Measurements from ENCODE around the gene HYAL1.

- TF ChIP-seq ZNF324 (tag by site-specific recombination; IDR thresholded peaks at IDR 0.05) (no peak), RBAK (tag by site-specific recombination; IDR thresholded peaks at IDR 0.05) (no peak)
Observed at GRCh38 chr3:50323614-50324199, 20.3 kb upstream of the HYAL1 start.
